ENCODE data around the gene TMEM260. TPM values are rescaled to one million over a fixed set of nuclear protein-coding genes. Genes with fewer than 3 reads are reported as not detected.

The TMEM260 gene
- 35.1 TPM for total RNA-seq

DNA sequence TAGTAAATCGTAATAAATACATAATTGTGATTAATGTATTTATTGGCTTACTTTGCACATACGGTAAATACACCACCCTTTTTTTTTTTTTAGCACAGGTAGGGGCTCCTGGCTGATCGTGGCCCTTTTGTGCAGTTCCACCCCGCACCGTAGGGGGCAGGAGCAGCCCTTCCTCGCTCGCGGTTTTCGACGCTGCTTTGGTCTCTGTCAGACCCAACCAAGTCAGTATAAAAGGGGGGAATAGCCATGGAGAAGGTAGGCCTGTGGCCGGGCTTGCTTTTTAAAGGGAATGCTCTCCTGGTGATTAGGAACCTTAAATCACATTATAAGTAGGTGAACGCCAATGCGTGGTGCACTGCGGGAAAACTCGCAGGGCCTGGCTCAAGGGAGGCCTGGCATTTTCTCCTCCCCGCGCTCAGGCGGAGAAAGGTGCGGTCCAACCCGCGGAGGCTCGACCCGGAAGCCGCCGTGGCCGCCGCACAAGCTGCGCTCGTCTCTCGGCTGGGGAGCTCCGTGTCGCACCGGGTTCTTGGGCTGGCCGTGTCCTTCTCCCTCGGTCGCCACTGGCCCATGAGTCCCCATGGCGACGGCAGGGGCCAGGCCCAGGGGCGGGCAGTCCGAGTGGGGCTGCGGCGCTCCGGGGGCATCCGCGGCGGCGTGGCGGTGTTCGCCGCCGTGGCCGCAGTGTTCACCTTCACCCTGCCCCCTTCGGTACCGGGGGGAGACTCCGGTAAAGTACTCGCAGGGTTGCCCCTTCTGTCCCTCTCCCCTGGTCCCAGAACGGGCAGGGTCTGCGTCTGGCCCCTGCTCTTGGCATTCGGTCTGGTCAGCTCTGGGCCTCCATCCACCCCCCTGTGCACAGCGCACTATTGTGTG lies at the start of gene TMEM260:
TSS of gene TMEM260 (plus strand) at position 454 of the 876 bp plus-strand sequence. CDS start at position 571, 117 bp downstream.

Other genes with a start within 250 kb of the TMEM260 start
- 0.31 TPM for gene OTX2, start 230.7 kb downstream of the TMEM260 start, total RNA-seq

Data from parietal lobe (tissue), 1 donor.